ENCODE results near the gene CARNS1.

CARNS1 gene

GRCh38 chr11:67442504-67443404 lies 27.3 kb downstream of the CARNS1 start:
- H3K4me3 ChIP-seq, result peak overlapping the region; percentile 67
- H3K27me3 ChIP-seq, result no peaks in the 10 kb centered on the region
- peak overlapping the region; percentile 70 for H3K27ac ChIP-seq
- peaks cover 94% of the 10 kb centered on the region for H3K4me1 ChIP-seq
- TF ChIP-seq Cebpa-rat (IDR thresholded peaks at IDR 0.05), result no peak
- H3K4me2 ChIP-seq, result peak overlapping the region; percentile 97
- no peaks in the 10 kb centered on the region for H3K36me3 ChIP-seq
- H4K20me1 ChIP-seq, result no peaks in the 10 kb centered on the region
- H3K9ac ChIP-seq, result peak overlapping the region; percentile 64; the same call in 1 of the 2 replicates
- H3K9me3 ChIP-seq, result no peaks in the 10 kb centered on the region

- TF ChIP-seq Cebpa-rat (IDR thresholded peaks at IDR 0.05), result no peak
- H3K9ac ChIP-seq, result no peak overlapping the region
- H3K27ac ChIP-seq, result peak overlapping the region; percentile 75; the same call in 1 of the 2 replicates
- no peaks in the 10 kb centered on the region for H3K27me3 ChIP-seq
- no peaks in the 10 kb centered on the region for H3K9me3 ChIP-seq
- H3K4me3 ChIP-seq, result no peak overlapping the region
- peak overlapping the region; percentile 97 for H3K4me2 ChIP-seq
- no peaks in the 10 kb centered on the region for H4K20me1 ChIP-seq
- no peaks in the 10 kb centered on the region for H3K36me3 ChIP-seq
- H3K4me1 ChIP-seq, result peaks cover 85% of the 10 kb centered on the region
Measured at GRCh38 chr11:67445515-67445914, 30.0 kb downstream of the CARNS1 start.

GRCh38 chr11:67448220-67448609 lies 32.7 kb downstream of the CARNS1 start:
- Histone ChIP-seq H3K36me3 (no peaks in the 10 kb centered on the region), H3K4me1 (peaks cover 74% of the 10 kb centered on the region), H3K4me2 (no peak overlapping the region)

GRCh38 chr11:67449116-67449844 lies 33.8 kb downstream of the CARNS1 start:
- Histone ChIP-seq H3K4me3 (no peak overlapping the region), H3K9me3 (no peaks in the 10 kb centered on the region), H3K4me1 (peaks cover 68% of the 10 kb centered on the region), H3K36me3 (no peaks in the 10 kb centered on the region), H4K20me1 (no peaks in the 10 kb centered on the region), H3K9ac (no peak overlapping the region), H3K27me3 (no peaks in the 10 kb centered on the region), H3K27ac (no peak overlapping the region), H3K4me2 (peak overlapping the region; percentile 14; the same call in 1 of the 2 replicates)
- TF ChIP-seq Cebpa-rat (IDR thresholded peaks at IDR 0.05), result no peak

More at GRCh38 chr11:67448220-67448609, 32.7 kb downstream of the CARNS1 start:
- no peaks in the 10 kb centered on the region for H4K20me1 ChIP-seq
- H3K9me3 ChIP-seq, result no peaks in the 10 kb centered on the region
- TF ChIP-seq Cebpa-rat (IDR thresholded peaks at IDR 0.05), result no peak
- no peaks in the 10 kb centered on the region for H3K27me3 ChIP-seq
- H3K27ac ChIP-seq, result no peak overlapping the region
- no peak overlapping the region for H3K9ac ChIP-seq
- no peak overlapping the region for H3K4me3 ChIP-seq

GRCh38 chr11:67450796-67451657 lies 35.5 kb downstream of the CARNS1 start:
- Histone ChIP-seq H3K27me3 (no peaks in the 10 kb centered on the region), H3K9ac (0 out of 2 replicates have a peak overlapping the region, but pooled peaks have one; percentile 27), H3K4me1 (peaks cover 51% of the 10 kb centered on the region), H3K9me3 (no peaks in the 10 kb centered on the region), H3K27ac (peak overlapping the region; percentile 27; the same call in 1 of the 2 replicates), H3K4me3 (no peak overlapping the region), H3K36me3 (no peaks in the 10 kb centered on the region), H3K4me2 (peak overlapping the region; percentile 19), H4K20me1 (no peaks in the 10 kb centered on the region)
- no peak for TF ChIP-seq Cebpa-rat (IDR thresholded peaks at IDR 0.05)

- H3K4me3 ChIP-seq, result no peak overlapping the region
- no peaks in the 10 kb centered on the region for H3K27me3 ChIP-seq
- H3K36me3 ChIP-seq, result no peaks in the 10 kb centered on the region
- H3K27ac ChIP-seq, result peak overlapping the region; percentile 27
- TF ChIP-seq Cebpa-rat (IDR thresholded peaks at IDR 0.05), result no peak
- no peaks in the 10 kb centered on the region for H3K9me3 ChIP-seq
- H4K20me1 ChIP-seq, result no peaks in the 10 kb centered on the region
- peaks cover 45% of the 10 kb centered on the region for H3K4me1 ChIP-seq
- H3K9ac ChIP-seq, result 0 out of 2 replicates have a peak overlapping the region, but pooled peaks have one; percentile 27
- peak overlapping the region; percentile 19 for H3K4me2 ChIP-seq
Measured at GRCh38 chr11:67451658-67451976, 36.1 kb downstream of the CARNS1 start.

GRCh38 chr11:67452141-67452952 lies 36.9 kb downstream of the CARNS1 start, which contains the start of gene GPR152:
Gene GPR152 (minus strand): TSS chr11:67452729. CDS start chr11:67452724, 5 bp downstream.
- Histone ChIP-seq H3K9ac (0 out of 2 replicates have a peak within 1 kb of the TSS, but pooled peaks have one; percentile 27), H3K4me3 (no peak within 1 kb of the TSS), H3K4me2 (peak within 1 kb of the TSS; percentile 19), H3K4me1 (peaks cover 38% of the 10 kb centered on the region), H3K36me3 (no peaks in the 10 kb centered on the region), H4K20me1 (no peaks in the 10 kb centered on the region), H3K27me3 (no peaks in the 10 kb centered on the region), H3K27ac (peak within 1 kb of the TSS; percentile 27), H3K9me3 (no peaks in the 10 kb centered on the region)
- TF ChIP-seq Cebpa-rat (IDR thresholded peaks at IDR 0.05), result no peak

GRCh38 chr11:67453816-67454732 lies 38.6 kb downstream of the CARNS1 start:
- H3K27me3 ChIP-seq, result no peaks in the 10 kb centered on the region
- H3K27ac ChIP-seq, result peak overlapping the region; percentile 18; the same call in 1 of the 2 replicates
- H4K20me1 ChIP-seq, result no peaks in the 10 kb centered on the region
- TF ChIP-seq Cebpa-rat (IDR thresholded peaks at IDR 0.05), result no peak
- H3K4me3 ChIP-seq, result no peak overlapping the region
- H3K4me2 ChIP-seq, result no peak overlapping the region
- H3K9me3 ChIP-seq, result no peaks in the 10 kb centered on the region
- H3K9ac ChIP-seq, result no peak overlapping the region
- no peaks in the 10 kb centered on the region for H3K36me3 ChIP-seq
- H3K4me1 ChIP-seq, result peaks cover 32% of the 10 kb centered on the region

All from BLaER1 (cell line).